ENCODE data around the gene GSTA3. TPM values are rescaled to one million over a fixed set of nuclear protein-coding genes. Genes with fewer than 3 reads are reported as not detected.

GSTA3 gene
- total RNA-seq, 1 donor from 2014 or later: not detected

- H3K4me1 Mint-ChIP-seq (ENCODE audit: low read depth): peaks cover 1% of the 10 kb centered on the region
- H3K36me3 Mint-ChIP-seq (ENCODE audit: insufficient read depth): no peaks in the 10 kb centered on the region
- no peaks in the 10 kb centered on the region for H3K9me3 Mint-ChIP-seq (ENCODE audit: low read depth)
- H3K4me3 Mint-ChIP-seq (ENCODE audit: low read depth): no peak overlapping the region
- H3K27ac Mint-ChIP-seq: peak overlapping the region; percentile 29
- H3K27me3 Mint-ChIP-seq: no peaks in the 10 kb centered on the region
- TF ChIP-seq, protein P1, sequence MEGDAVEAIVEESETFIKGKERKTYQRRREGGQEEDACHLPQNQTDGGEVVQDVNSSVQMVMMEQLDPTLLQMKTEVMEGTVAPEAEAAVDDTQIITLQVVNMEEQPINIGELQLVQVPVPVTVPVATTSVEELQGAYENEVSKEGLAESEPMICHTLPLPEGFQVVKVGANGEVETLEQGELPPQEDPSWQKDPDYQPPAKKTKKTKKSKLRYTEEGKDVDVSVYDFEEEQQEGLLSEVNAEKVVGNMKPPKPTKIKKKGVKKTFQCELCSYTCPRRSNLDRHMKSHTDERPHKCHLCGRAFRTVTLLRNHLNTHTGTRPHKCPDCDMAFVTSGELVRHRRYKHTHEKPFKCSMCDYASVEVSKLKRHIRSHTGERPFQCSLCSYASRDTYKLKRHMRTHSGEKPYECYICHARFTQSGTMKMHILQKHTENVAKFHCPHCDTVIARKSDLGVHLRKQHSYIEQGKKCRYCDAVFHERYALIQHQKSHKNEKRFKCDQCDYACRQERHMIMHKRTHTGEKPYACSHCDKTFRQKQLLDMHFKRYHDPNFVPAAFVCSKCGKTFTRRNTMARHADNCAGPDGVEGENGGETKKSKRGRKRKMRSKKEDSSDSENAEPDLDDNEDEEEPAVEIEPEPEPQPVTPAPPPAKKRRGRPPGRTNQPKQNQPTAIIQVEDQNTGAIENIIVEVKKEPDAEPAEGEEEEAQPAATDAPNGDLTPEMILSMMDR (IDR thresholded peaks at IDR 0.05; ENCODE audit: unreplicated experiment): no peak
- no peak for DNase-seq (ENCODE audit: low spot score, unreplicated experiment)
Observed at GRCh38 chr6:52887910-52888524, 21.5 kb downstream of the GSTA3 start.

DNA sequence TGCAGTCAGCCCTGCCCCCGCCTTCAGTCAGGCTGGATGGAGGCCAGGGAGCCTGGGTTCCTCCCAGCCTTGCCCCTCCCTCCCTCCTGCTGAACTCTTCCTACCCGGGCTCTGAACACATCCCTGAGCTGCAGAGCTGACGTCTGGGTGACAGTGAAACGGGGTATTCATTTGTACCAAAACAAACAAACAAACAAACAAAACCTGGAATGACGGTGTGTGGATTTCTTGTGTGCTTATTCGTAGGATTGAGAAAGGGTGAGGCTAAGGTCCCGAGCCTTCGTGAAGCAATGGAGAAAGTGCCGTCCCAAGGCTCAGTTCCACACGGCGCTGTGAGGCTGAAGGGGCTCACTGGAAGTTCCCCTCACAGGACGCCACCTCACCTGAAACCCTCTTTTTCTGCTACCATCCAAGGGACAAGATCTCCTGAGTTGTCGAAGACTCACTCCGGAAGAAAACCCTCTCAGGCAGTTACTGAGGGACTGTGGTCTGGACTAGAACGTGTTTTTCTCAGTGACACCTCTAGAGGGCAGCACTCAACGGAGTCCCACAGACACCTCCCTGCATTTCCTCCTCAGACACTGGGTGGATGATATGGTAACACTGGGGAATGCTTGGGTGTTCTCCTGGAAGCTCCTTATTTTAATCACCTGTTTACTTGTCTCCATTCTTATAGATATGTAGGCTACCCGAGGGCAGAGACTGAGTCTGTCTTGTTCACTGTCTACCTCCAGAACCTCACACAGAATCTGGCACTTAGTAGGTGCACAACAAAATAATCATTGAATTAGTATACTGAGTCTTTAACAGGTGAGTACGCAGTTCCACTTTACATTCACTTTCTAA is 27.3 kb downstream of the GSTA3 start:
- H3K27ac Mint-ChIP-seq: peak overlapping the region; percentile 3
- DNase-seq (ENCODE audit: low spot score, unreplicated experiment): peak; percentile 48
- TF ChIP-seq, protein P1 (IDR thresholded peaks at IDR 0.05; ENCODE audit: unreplicated experiment): peak; percentile 85
- peak overlapping the region; percentile 79 for H3K4me3 Mint-ChIP-seq (ENCODE audit: low read depth)
- H3K27me3 Mint-ChIP-seq: no peaks in the 10 kb centered on the region
- H3K4me1 Mint-ChIP-seq (ENCODE audit: low read depth): no peaks in the 10 kb centered on the region
- H3K9me3 Mint-ChIP-seq (ENCODE audit: low read depth): no peaks in the 10 kb centered on the region
- no peaks in the 10 kb centered on the region for H3K36me3 Mint-ChIP-seq (ENCODE audit: insufficient read depth)

- Mint-ChIP-seq H3K27ac (no peak overlapping the region), H3K27me3 (no peaks in the 10 kb centered on the region), H3K9me3 (ENCODE audit: low read depth) (no peaks in the 10 kb centered on the region), H3K4me1 (ENCODE audit: low read depth) (no peaks in the 10 kb centered on the region), H3K4me3 (ENCODE audit: low read depth) (peak overlapping the region; percentile 79), H3K36me3 (ENCODE audit: insufficient read depth) (no peaks in the 10 kb centered on the region)
- DNase-seq (ENCODE audit: low spot score, unreplicated experiment): no peak
- TF ChIP-seq, protein P1 (IDR thresholded peaks at IDR 0.05; ENCODE audit: unreplicated experiment): no peak
Observed at GRCh38 chr6:52881662-52881995, 27.9 kb downstream of the GSTA3 start.

GRCh38 chr6:52877786-52878185 is 31.7 kb downstream of the GSTA3 start:
- no peak for DNase-seq (ENCODE audit: low spot score, unreplicated experiment)
- Mint-ChIP-seq H3K9me3 (ENCODE audit: low read depth) (no peaks in the 10 kb centered on the region), H3K4me3 (ENCODE audit: low read depth) (no peak overlapping the region), H3K27me3 (no peaks in the 10 kb centered on the region), H3K36me3 (ENCODE audit: insufficient read depth) (no peaks in the 10 kb centered on the region), H3K4me1 (ENCODE audit: low read depth) (peaks cover 4% of the 10 kb centered on the region), H3K27ac (no peak overlapping the region)
- TF ChIP-seq, protein P1 (IDR thresholded peaks at IDR 0.05; ENCODE audit: unreplicated experiment): no peak

DNA sequence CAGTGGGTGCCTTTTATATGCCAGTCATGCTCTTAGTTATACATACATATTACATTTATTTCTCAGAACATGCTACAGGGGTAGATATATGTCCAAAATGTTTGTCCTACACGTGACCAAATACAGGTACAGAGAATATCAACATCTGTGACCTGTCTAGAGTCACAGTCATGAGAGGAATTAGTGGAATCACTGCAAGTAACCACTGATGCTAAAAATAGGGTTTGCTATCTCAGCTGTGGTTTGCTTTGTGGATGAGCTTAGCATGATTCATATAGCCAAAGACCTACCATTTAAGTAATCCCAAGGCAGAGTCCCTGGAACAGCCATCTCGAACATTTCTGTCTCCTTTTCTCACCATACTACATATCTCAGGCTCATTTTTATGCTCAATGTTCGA is 32.3 kb downstream of the GSTA3 start:
- Mint-ChIP-seq H3K27ac (no peak overlapping the region), H3K9me3 (ENCODE audit: low read depth) (no peaks in the 10 kb centered on the region), H3K27me3 (no peaks in the 10 kb centered on the region), H3K36me3 (ENCODE audit: insufficient read depth) (no peaks in the 10 kb centered on the region), H3K4me3 (ENCODE audit: low read depth) (no peak overlapping the region), H3K4me1 (ENCODE audit: low read depth) (peaks cover 7% of the 10 kb centered on the region)
- TF ChIP-seq, protein P1 (IDR thresholded peaks at IDR 0.05; ENCODE audit: unreplicated experiment): no peak
- DNase-seq (ENCODE audit: low spot score, unreplicated experiment): no peak
